UCSD-AML1 (cell line): Measurements from ENCODE around the gene PTCH2.
"Not testable (repeated sequence)": the region's sequence is repeated elsewhere in the genome, so short reads cannot be mapped to it uniquely, and the experiment has no call there.

Experiments used
- DNase-seq: peaks from one replicate; lab custom pipeline; 2025; ENCODE audit not compliant: unreplicated experiment; lab: John Stamatoyannopoulos, UW

The PTCH2 gene

GRCh38 chr1:44803062-44803311 is 40.1 kb downstream of the PTCH2 start:
- no peak for DNase-seq

GRCh38 chr1:44802306-44803061 is 40.6 kb downstream of the PTCH2 start:
- DNase-seq, result no peak

- no peak for DNase-seq
These were observed 41.4 kb downstream of the PTCH2 start for GRCh38 chr1:44801491-44802305.

- DNase-seq, result peak; percentile 98
These were observed 43.1 kb downstream of the PTCH2 start, which contains the start of gene PLK3 for GRCh38 chr1:44799770-44800584. TSS of gene PLK3 (plus strand) at chr1:44800377. CDS start at chr1:44800464, 87 bp downstream.

- no peak for DNase-seq
These were observed 44.3 kb downstream of the PTCH2 start for GRCh38 chr1:44798481-44799365.

GRCh38 chr1:44797886-44798285 is 45.2 kb downstream of the PTCH2 start:
- not testable (repeated sequence) for DNase-seq

GRCh38 chr1:44792736-44793502 is 50.1 kb downstream of the PTCH2 start:
- no peak for DNase-seq

- no peak for DNase-seq
These were observed 51.9 kb downstream of the PTCH2 start for GRCh38 chr1:44790968-44791801.

- DNase-seq, result no peak
These were observed 54.8 kb downstream of the PTCH2 start, which contains the start of gene BEST4 for GRCh38 chr1:44788120-44788860. TSS of gene BEST4 (minus strand) at chr1:44788170. CDS start at chr1:44787705, 465 bp downstream.

GRCh38 chr1:44787506-44787905 is 55.5 kb downstream of the PTCH2 start:
- DNase-seq, result no peak

- no peak for DNase-seq
These were observed 56.1 kb downstream of the PTCH2 start for GRCh38 chr1:44786841-44787426.

- no peak for DNase-seq
These were observed 56.8 kb downstream of the PTCH2 start for GRCh38 chr1:44786138-44786840.

- no peak for DNase-seq
These were observed 57.4 kb downstream of the PTCH2 start for GRCh38 chr1:44785501-44786137.

GRCh38 chr1:44785029-44785380 is 58.0 kb downstream of the PTCH2 start:
- no peak for DNase-seq

GRCh38 chr1:44784094-44785028 is 58.7 kb downstream of the PTCH2 start:
- DNase-seq, result no peak

- DNase-seq, result no peak
These were observed 59.4 kb downstream of the PTCH2 start for GRCh38 chr1:44783697-44784093.
